Medulla oblongata (tissue), 1 donor: ENCODE results near the gene COL15A1.
A peak's percentile ranks its signal among the peaks of the same experiment; 100 is the strongest.

Experiments used
- DNase-seq: peaks from one replicate; pipeline ENCODE4 v3.0.0-alpha.2; 2015; ENCODE audit errors: extremely low spot score

Gene COL15A1

GRCh38 chr9:99108131-99108530 is 164.4 kb downstream of the COL15A1 start:
- DNase-seq = no peak

- DNase-seq = peak; percentile 83
Measured at GRCh38 chr9:99109522-99109921, 165.8 kb downstream of the COL15A1 start.

- no peak for DNase-seq
Measured at GRCh38 chr9:99112750-99113413, 169.2 kb downstream of the COL15A1 start.

- DNase-seq = no peak
Measured at GRCh38 chr9:99113414-99114048, 169.8 kb downstream of the COL15A1 start.

- DNase-seq = no peak
Measured at GRCh38 chr9:99114049-99114440, 170.3 kb downstream of the COL15A1 start.

- DNase-seq = no peak
Measured at GRCh38 chr9:99114846-99115500, 171.3 kb downstream of the COL15A1 start.

GRCh38 chr9:99116003-99116411 is 172.3 kb downstream of the COL15A1 start:
- DNase-seq = no peak

GRCh38 chr9:99118782-99119466 is 175.2 kb downstream of the COL15A1 start:
- peak; percentile 42 for DNase-seq

GRCh38 chr9:99119976-99120655 is 176.4 kb downstream of the COL15A1 start:
- no peak for DNase-seq
